ENCODE results near the gene DYNC2I2.

DYNC2I2 gene

GRCh38 chr9:128629136-128629535 is 27.5 kb downstream of the DYNC2I2 start:
- Histone ChIP-seq H3K36me3 (peaks cover 96 to 100% (median 100%) of the 10 kb centered on the region in 11 experiments), H3K4me3 (no peak overlapping the region), H3K27ac (no peak overlapping the region), H3K9me3 (replicated peaks in 1 of 11) (no peaks in the 10 kb centered on the region), H4K20me1 (peaks cover 0 to 81% (median 23%) of the 10 kb centered on the region in 11 experiments; a peak in 14 of 22 replicates), H3K9ac (no peak overlapping the region), H3K4me1 (no peaks in the 10 kb centered on the region), H3K27me3 (no peaks in the 10 kb centered on the region), H3K4me2 (no peak overlapping the region)
- TF ChIP-seq Cebpa-rat (IDR thresholded peaks at IDR 0.05): no peak

- TF ChIP-seq Cebpa-rat (IDR thresholded peaks at IDR 0.05): no peak
- Histone ChIP-seq H3K4me2 (no peak overlapping the region), H4K20me1 (peaks cover 0 to 75% (median 23%) of the 10 kb centered on the region in 11 experiments; a peak in 14 of 22 replicates), H3K27me3 (no peaks in the 10 kb centered on the region), H3K4me1 (no peaks in the 10 kb centered on the region), H3K9ac (no peak overlapping the region), H3K27ac (no peak overlapping the region), H3K36me3 (peaks cover 96 to 100% (median 100%) of the 10 kb centered on the region in 11 experiments), H3K4me3 (no peak overlapping the region), H3K9me3 (replicated peaks in 1 of 11) (no peaks in the 10 kb centered on the region)
Observed at GRCh38 chr9:128628471-128629048, 28.1 kb downstream of the DYNC2I2 start.

- no peaks in the 10 kb centered on the region for H3K27me3 ChIP-seq
- no peak overlapping the region for H3K4me2 ChIP-seq
- no peak overlapping the region; a peak in 1 of 22 replicates for H3K9ac ChIP-seq
- no peaks in the 10 kb centered on the region for H3K9me3 ChIP-seq (replicated peaks in 1 of 11)
- H3K4me3 ChIP-seq: no peak overlapping the region
- H3K36me3 ChIP-seq: peaks cover 96 to 100% (median 100%) of the 10 kb centered on the region in 11 experiments
- no peak for TF ChIP-seq Cebpa-rat (IDR thresholded peaks at IDR 0.05)
- no peak overlapping the region for H3K27ac ChIP-seq
- H4K20me1 ChIP-seq: peaks cover 0 to 68% (median 23%) of the 10 kb centered on the region in 11 experiments; a peak in 14 of 22 replicates
- no peaks in the 10 kb centered on the region for H3K4me1 ChIP-seq
Observed at GRCh38 chr9:128627906-128628305, 28.7 kb downstream of the DYNC2I2 start.

DNA sequence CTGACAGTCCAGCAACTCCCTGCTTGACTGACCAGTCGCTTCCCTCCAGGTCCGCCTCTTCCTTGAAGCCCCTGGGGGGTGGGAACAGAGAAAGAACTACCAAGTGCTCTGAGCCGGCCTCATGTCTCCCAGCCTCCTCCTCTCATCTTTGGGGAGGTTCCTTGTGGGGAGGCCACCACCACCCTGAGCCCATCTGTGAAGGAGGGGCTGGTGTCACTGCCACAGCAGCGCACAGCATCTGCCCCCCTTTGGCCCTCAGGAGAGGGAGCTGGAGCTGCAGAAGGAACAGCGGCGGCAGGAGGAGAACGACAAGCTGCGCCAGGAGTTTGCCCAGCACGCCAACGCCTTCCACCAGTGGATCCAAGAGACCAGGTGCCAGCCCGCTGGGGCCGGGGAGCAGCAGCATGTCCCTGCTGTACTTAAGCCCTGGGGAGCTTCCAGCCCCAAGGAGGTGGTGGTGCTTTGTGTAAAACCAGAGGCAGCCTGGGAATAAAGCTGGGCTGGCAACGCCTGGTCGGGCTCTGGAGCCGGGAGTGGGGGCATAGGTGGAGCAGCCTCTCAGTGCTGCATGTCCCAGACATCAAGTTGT is 29.4 kb downstream of the DYNC2I2 start:
- H4K20me1 ChIP-seq: peaks cover 0 to 62% (median 23%) of the 10 kb centered on the region in 11 experiments; a peak in 14 of 22 replicates
- no peaks in the 10 kb centered on the region for H3K4me1 ChIP-seq
- H3K4me3 ChIP-seq: no peak overlapping the region
- no peak overlapping the region for H3K27ac ChIP-seq
- H3K9me3 ChIP-seq (replicated peaks in 1 of 11): no peaks in the 10 kb centered on the region
- H3K36me3 ChIP-seq: peaks cover 96 to 100% (median 100%) of the 10 kb centered on the region in 11 experiments
- no peak overlapping the region for H3K4me2 ChIP-seq
- no peak for TF ChIP-seq Cebpa-rat (IDR thresholded peaks at IDR 0.05)
- no peaks in the 10 kb centered on the region for H3K27me3 ChIP-seq
- no peak overlapping the region; a peak in 1 of 22 replicates for H3K9ac ChIP-seq

- no peaks in the 10 kb centered on the region for H3K27me3 ChIP-seq
- H3K9me3 ChIP-seq (replicated peaks in 1 of 11): no peaks in the 10 kb centered on the region
- H3K4me2 ChIP-seq: no peak overlapping the region
- no peaks in the 10 kb centered on the region for H3K4me1 ChIP-seq
- no peak overlapping the region for H3K27ac ChIP-seq
- no peak overlapping the region for H3K4me3 ChIP-seq
- TF ChIP-seq Cebpa-rat (IDR thresholded peaks at IDR 0.05): no peak
- peaks cover 0 to 56% (median 23%) of the 10 kb centered on the region in 11 experiments; a peak in 14 of 22 replicates for H4K20me1 ChIP-seq
- H3K36me3 ChIP-seq: peaks cover 96 to 100% (median 100%) of the 10 kb centered on the region in 11 experiments
- 0 out of 22 replicates have a peak overlapping the region, but pooled peaks of 1 of the 11 experiments have one; percentile 16 for H3K9ac ChIP-seq
Observed at GRCh38 chr9:128626181-128626580, 30.5 kb downstream of the DYNC2I2 start.

DNA sequence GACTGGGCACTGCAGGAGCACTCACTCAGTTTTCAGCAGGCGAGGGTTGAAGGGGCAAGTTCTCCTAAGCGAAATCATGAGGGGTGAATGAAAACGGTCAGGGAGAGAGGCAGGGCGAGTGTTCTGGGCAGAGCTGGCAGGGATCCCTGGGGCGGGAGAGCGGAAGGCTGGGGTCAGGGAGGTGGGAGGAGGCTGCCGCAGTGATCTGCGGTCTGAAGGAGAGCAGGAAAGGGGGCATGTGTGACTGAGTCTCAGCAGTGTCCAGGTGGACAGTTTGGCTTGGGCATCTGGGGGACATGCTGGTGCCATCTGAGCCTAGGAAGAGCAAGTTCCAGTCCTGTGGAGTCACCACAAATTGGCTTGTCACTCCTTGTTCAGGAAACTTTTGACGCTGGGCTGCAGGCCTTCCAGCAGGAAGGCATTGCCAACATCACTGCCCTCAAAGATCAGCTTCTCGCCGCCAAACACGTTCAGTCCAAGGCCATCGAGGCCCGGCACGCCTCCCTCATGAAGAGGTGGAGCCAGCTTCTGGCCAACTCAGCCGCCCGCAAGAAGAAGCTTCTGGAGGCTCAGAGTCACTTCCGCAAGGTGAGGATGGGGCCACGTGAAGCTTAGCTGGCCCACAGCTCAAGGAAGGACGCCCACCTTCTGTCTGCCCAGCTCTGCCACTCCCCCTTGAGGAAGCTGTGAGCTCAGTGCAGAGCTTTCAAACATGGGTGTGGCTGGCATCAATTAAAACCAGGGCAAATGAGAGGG is 31.1 kb downstream of the DYNC2I2 start:
- no peaks in the 10 kb centered on the region for H3K4me1 ChIP-seq
- no peak for TF ChIP-seq Cebpa-rat (IDR thresholded peaks at IDR 0.05)
- H3K27ac ChIP-seq: no peak overlapping the region
- H3K27me3 ChIP-seq: no peaks in the 10 kb centered on the region
- H3K4me3 ChIP-seq: no peak overlapping the region
- peaks cover 99 to 100% (median 100%) of the 10 kb centered on the region in 11 experiments for H3K36me3 ChIP-seq
- H3K9ac ChIP-seq: no peak overlapping the region
- peaks cover 0 to 56% (median 23%) of the 10 kb centered on the region in 11 experiments; a peak in 14 of 22 replicates for H4K20me1 ChIP-seq
- H3K4me2 ChIP-seq: no peak overlapping the region
- H3K9me3 ChIP-seq (replicated peaks in 1 of 11): no peaks in the 10 kb centered on the region

DNA sequence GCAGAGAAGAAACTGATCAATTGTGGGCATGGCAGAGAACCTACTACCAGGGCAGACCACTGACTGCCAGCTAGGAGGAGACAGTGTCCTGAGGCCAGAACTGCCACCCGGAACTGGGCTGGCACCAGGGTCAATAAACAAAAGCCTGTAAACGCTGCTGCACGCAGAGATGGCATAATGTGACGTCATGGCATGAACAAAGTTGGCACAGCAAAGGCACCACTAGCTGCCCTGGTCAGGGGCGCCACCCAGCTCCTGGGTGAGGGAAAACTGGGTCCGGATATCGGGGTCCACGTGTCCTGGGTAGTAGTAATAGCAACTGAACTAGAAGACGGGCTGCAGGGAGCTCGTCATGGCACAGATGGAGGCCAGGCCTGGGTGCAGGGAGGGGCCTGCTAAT is 32.1 kb downstream of the DYNC2I2 start:
- no peak for TF ChIP-seq Cebpa-rat (IDR thresholded peaks at IDR 0.05)
- Histone ChIP-seq H3K36me3 (peaks cover 100% of the 10 kb centered on the region in 11 experiments), H3K27me3 (no peaks in the 10 kb centered on the region), H3K27ac (no peak overlapping the region), H4K20me1 (peaks cover 0 to 54% (median 18%) of the 10 kb centered on the region in 11 experiments; a peak in 13 of 22 replicates), H3K4me1 (no peaks in the 10 kb centered on the region), H3K4me2 (no peak overlapping the region), H3K9ac (no peak overlapping the region), H3K9me3 (replicated peaks in 1 of 11) (no peaks in the 10 kb centered on the region), H3K4me3 (no peak overlapping the region)

DNA sequence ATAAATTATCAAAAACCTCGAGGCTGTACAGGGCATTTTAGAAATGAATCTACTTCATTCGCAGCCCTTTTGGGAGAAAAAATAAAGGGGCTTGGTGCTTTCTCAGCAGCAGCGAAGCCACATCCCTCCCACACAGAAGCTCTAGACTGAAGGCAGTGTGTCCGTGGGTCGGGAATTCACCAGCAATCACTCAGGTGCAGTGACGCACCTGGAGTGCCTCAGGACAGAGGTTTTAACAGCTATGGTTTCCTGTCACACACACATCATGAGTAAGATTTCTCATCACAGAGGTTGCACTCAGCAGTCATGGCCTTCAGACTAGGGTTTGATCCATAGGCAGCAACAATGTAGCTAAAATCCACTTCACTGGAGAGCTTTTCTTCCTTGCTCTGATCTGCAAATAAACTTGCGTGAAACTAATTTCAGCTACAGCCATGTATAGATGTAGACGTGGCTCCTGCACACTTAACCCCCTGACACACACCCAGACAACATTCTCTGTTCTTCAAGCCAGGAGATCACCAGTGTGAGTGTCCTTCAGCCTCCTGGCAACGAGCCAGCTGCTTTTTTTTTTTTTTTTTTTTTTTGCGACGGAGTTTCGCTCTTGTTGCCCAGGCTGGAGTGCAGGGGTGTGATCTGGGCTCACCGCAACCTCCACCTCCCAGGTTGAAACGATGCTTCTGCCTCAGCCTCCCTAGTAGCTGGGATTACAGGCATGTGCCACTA is 34.8 kb downstream of the DYNC2I2 start:
- H3K36me3 ChIP-seq: peaks cover 99 to 100% (median 100%) of the 10 kb centered on the region in 11 experiments
- no peak overlapping the region for H3K27ac ChIP-seq
- no peaks in the 10 kb centered on the region for H3K27me3 ChIP-seq
- H3K4me3 ChIP-seq: no peak overlapping the region
- no peak for TF ChIP-seq Cebpa-rat (IDR thresholded peaks at IDR 0.05)
- no peaks in the 10 kb centered on the region for H3K4me1 ChIP-seq
- no peaks in the 10 kb centered on the region for H3K9me3 ChIP-seq (replicated peaks in 1 of 11)
- H3K9ac ChIP-seq: no peak overlapping the region
- H3K4me2 ChIP-seq: no peak overlapping the region
- H4K20me1 ChIP-seq: peaks cover 0 to 32% (median 0%) of the 10 kb centered on the region in 11 experiments; a peak in 7 of 22 replicates

DNA sequence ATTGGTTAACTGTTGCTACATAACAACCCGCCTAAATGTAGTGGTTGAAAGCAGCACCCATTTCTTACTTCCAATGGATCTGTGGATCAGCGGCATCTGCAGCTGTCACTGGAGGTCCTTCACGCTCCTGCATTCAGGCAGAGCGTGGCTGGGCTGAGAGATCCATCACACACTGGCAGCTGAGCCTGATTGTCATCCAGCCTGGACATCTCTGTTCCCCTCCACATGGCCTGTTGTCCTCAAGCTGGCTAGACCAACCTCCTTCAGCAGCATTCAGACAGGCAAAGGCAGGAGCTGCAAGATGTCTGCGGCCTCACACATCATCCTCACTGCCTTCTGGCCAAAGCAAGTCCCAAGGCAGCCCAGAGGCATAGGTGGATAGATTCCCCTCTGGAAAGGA is 36.9 kb downstream of the DYNC2I2 start:
- peaks cover 99 to 100% (median 100%) of the 10 kb centered on the region in 11 experiments for H3K36me3 ChIP-seq
- H3K4me2 ChIP-seq: no peak overlapping the region
- no peak for TF ChIP-seq Cebpa-rat (IDR thresholded peaks at IDR 0.05)
- H3K9me3 ChIP-seq (replicated peaks in 1 of 11): no peaks in the 10 kb centered on the region
- no peak overlapping the region for H3K4me3 ChIP-seq
- no peak overlapping the region for H3K27ac ChIP-seq
- H3K9ac ChIP-seq: no peak overlapping the region
- H3K27me3 ChIP-seq: no peaks in the 10 kb centered on the region
- peaks cover 0 to 17% (median 0%) of the 10 kb centered on the region in 11 experiments; a peak in 4 of 22 replicates for H4K20me1 ChIP-seq
- H3K4me1 ChIP-seq: no peaks in the 10 kb centered on the region
